GM19467 (cell line): ENCODE results near the gene RFPL2.
"Not testable (repeated sequence)": the region's sequence is repeated elsewhere in the genome, so short reads cannot be mapped to it uniquely, and the experiment has no call there.

Experiments used
- ATAC-seq: cut with Tn5 transposase; IDR thresholded peaks from one replicate; pipeline ENCODE4 v1.9.1; 2021; ENCODE audit warnings: mild to moderate bottlenecking, moderate library complexity; ENCODE audit not compliant: unreplicated experiment

The RFPL2 gene

GRCh38 chr22:32175683-32176644 is 28.9 kb downstream of the RFPL2 start:
- no peak for ATAC-seq

- no peak for ATAC-seq
Observed at GRCh38 chr22:32175115-32175514, 29.8 kb downstream of the RFPL2 start.

- no peak for ATAC-seq
Observed at GRCh38 chr22:32165681-32166080, 39.2 kb downstream of the RFPL2 start.

- ATAC-seq = no peak
Observed at GRCh38 chr22:32164075-32164860, 40.6 kb downstream of the RFPL2 start.

- not testable (repeated sequence) for ATAC-seq
Observed at GRCh38 chr22:32160411-32160810, 44.5 kb downstream of the RFPL2 start.

- no peak for ATAC-seq
Observed at GRCh38 chr22:32158712-32159533, 46.0 kb downstream of the RFPL2 start, which contains the start of gene C22orf42. TSS of gene C22orf42 (minus strand) at chr22:32159303. CDS start at chr22:32159215, 88 bp downstream.

GRCh38 chr22:32157632-32158031 is 47.2 kb downstream of the RFPL2 start:
- not testable (repeated sequence) for ATAC-seq

GRCh38 chr22:32154727-32155126 is 50.1 kb downstream of the RFPL2 start:
- not testable (repeated sequence) for ATAC-seq

- ATAC-seq = not testable (repeated sequence)
Observed at GRCh38 chr22:32151641-32152040, 53.2 kb downstream of the RFPL2 start.

GRCh38 chr22:32150647-32151046 is 54.2 kb downstream of the RFPL2 start:
- ATAC-seq = not testable (repeated sequence)

GRCh38 chr22:32148372-32148771 is 56.5 kb downstream of the RFPL2 start:
- not testable (repeated sequence) for ATAC-seq

GRCh38 chr22:32147128-32147527 is 57.7 kb downstream of the RFPL2 start:
- ATAC-seq = not testable (repeated sequence)

GRCh38 chr22:32144496-32145274 is 60.2 kb downstream of the RFPL2 start:
- no peak for ATAC-seq

GRCh38 chr22:32142600-32142999 is 62.3 kb downstream of the RFPL2 start:
- ATAC-seq = no peak

GRCh38 chr22:32140688-32141087 is 64.2 kb downstream of the RFPL2 start:
- ATAC-seq = not testable (repeated sequence)
